GM21576 (cell line): ENCODE results near the gene KLK2.

Experiments used
- ATAC-seq: cut with Tn5 transposase; IDR thresholded peaks from one replicate; pipeline ENCODE4 v1.9.1; 2021; ENCODE audit warnings: mild to moderate bottlenecking, moderate library complexity; ENCODE audit not compliant: unreplicated experiment

Gene KLK2

DNA sequence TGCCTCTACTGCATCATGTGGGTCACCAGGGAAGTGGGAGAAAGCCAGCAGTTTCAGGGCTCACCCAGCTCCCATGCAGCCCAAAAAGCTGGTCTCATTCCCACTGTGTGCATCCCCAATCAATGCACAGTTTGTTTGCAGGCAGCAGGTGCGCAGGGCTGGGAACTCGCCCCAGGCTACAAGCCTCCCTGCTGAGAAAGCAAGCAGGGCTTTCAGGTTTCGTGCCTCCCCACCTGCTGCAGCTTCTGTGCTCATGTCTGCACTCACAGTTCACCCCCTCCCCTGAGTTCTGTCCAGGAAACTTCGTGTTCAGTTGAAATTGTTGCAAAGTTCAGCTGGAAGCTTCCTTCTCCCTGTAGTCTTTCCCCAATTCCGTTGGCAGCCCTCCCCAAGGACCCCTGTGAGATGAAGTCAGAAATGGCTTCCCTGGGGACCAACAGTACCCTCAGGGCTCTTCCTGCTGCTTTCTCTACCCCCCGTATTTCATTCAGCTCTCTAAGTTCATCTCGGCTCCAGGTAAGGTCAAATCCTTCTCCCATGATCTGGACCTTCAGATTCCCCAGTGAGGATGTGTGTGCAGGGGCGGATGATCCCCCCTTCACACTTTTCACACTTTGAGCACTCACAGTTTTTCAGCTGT lies 28.8 kb upstream of the KLK2 start:
- no peak for ATAC-seq

DNA sequence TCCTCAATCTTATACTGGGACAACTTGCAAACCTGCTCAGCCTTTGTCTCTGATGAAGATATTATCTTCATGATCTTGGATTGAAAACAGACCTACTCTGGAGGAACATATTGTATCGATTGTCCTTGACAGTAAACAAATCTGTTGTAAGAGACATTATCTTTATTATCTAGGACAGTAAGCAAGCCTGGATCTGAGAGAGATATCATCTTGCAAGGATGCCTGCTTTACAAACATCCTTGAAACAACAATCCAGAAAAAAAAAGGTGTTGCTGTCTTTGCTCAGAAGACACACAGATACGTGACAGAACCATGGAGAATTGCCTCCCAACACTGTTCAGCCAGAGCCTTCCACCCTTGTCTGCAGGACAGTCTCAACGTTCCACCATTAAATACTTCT lies 22.5 kb upstream of the KLK2 start:
- ATAC-seq: no peak

DNA sequence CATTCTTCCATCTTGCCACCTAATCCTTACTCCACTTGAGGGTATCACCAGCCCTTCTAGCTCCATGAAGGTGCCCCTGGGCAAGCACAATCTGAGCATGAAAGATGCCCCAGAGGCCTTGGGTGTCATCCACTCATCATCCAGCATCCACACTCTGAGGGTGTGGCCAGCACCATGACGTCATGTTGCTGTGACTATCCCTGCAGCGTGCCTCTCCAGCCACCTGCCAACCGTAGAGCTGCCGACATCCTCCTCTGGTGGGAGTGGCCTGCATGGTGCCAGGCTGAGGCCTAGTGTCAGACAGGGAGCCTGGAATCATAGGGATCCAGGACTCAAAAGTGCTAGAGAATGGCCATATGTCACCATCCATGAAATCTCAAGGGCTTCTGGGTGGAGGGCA lies 21.6 kb upstream of the KLK2 start:
- ATAC-seq: no peak

DNA sequence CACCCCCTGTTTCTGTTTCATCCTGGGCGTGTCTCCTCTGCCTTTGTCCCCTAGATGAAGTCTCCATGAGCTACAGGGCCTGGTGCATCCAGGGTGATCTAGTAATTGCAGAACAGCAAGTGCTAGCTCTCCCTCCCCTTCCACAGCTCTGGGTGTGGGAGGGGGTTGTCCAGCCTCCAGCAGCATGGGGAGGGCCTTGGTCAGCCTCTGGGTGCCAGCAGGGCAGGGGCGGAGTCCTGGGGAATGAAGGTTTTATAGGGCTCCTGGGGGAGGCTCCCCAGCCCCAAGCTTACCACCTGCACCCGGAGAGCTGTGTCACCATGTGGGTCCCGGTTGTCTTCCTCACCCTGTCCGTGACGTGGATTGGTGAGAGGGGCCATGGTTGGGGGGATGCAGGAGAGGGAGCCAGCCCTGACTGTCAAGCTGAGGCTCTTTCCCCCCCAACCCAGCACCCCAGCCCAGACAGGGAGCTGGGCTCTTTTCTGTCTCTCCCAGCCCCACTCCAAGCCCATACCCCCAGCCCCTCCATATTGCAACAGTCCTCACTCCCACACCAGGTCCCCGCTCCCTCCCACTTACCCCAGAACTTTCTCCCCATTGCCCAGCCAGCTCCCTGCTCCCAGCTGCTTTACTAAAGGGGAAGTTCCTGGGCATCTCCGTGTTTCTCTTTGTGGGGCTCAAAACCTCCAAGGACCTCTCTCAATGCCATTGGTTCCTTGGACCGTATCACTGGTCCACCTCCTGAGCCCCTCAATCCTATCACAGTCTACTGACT lies 18.4 kb upstream of the KLK2 start, which contains the start of gene KLK3:
Gene KLK3 (plus strand): TSS at position 280 of the 775 bp plus-strand sequence. CDS start 41 bp downstream, at position 321.
- ATAC-seq: no peak

DNA sequence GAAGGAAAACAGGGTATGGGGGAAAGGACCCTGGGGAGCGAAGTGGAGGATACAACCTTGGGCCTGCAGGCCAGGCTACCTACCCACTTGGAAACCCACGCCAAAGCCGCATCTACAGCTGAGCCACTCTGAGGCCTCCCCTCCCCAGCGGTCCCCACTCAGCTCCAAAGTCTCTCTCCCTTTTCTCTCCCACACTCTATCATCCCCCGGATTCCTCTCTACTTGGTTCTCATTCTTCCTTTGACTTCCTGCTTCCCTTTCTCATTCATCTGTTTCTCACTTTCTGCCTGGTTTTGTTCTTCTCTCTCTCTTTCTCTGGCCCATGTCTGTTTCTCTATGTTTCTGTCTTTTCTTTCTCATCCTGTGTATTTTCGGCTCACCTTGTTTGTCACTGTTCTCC lies 15.9 kb upstream of the KLK2 start:
- ATAC-seq: no peak

DNA sequence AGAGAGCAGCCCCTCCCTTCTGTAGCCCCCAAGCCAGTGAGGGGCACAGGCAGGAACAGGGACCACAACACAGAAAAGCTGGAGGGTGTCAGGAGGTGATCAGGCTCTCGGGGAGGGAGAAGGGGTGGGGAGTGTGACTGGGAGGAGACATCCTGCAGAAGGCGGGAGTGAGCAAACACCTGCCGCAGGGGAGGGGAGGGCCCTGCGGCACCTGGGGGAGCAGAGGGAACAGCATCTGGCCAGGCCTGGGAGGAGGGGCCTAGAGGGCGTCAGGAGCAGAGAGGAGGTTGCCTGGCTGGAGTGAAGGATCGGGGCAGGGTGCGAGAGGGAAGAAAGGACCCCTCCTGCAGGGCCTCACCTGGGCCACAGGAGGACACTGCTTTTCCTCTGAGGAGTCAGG lies 14.4 kb upstream of the KLK2 start:
- ATAC-seq: no peak

DNA sequence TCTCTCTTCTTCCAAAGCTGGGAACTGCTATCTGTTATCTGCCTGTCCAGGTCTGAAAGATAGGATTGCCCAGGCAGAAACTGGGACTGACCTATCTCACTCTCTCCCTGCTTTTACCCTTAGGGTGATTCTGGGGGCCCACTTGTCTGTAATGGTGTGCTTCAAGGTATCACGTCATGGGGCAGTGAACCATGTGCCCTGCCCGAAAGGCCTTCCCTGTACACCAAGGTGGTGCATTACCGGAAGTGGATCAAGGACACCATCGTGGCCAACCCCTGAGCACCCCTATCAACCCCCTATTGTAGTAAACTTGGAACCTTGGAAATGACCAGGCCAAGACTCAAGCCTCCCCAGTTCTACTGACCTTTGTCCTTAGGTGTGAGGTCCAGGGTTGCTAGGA lies 13.4 kb upstream of the KLK2 start:
- ATAC-seq: no peak

DNA sequence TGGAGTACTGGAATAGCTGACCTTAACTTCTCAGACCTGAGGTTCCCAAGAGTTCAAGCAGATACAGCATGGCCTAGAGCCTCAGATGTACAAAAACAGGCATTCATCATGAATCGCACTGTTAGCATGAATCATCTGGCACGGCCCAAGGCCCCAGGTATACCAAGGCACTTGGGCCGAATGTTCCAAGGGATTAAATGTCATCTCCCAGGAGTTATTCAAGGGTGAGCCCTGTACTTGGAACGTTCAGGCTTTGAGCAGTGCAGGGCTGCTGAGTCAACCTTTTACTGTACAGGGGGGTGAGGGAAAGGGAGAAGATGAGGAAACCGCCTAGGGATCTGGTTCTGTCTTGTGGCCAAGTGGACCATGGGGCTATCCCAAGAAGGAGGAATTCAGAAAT lies 12.2 kb upstream of the KLK2 start:
- no peak for ATAC-seq

DNA sequence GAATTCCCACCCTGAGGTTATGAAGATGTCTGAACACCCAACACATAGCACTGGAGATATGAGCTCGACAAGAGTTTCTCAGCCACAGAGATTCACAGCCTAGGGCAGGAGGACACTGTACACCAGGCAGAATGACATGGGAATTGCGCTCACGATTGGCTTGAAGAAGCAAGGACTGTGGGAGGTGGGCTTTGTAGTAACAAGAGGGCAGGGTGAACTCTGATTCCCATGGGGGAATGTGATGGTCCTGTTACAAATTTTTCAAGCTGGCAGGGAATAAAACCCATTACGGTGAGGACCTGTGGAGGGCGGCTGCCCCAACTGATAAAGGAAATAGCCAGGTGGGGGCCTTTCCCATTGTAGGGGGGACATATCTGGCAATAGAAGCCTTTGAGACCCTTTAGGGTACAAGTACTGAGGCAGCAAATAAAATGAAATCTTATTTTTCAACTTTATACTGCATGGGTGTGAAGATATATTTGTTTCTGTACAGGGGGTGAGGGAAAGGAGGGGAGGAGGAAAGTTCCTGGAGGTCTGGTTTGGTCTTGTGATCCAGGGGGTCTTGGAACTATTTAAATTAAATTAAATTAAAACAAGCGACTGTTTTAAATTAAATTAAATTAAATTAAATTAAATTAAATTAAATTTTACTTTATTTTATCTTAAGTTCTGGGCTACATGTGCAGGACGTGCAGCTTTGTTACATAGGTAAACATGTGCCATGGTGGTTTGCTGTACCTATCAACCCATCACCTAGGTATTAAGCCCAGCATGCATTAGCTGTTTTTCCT lies 11.5 kb upstream of the KLK2 start:
- no peak for ATAC-seq

DNA sequence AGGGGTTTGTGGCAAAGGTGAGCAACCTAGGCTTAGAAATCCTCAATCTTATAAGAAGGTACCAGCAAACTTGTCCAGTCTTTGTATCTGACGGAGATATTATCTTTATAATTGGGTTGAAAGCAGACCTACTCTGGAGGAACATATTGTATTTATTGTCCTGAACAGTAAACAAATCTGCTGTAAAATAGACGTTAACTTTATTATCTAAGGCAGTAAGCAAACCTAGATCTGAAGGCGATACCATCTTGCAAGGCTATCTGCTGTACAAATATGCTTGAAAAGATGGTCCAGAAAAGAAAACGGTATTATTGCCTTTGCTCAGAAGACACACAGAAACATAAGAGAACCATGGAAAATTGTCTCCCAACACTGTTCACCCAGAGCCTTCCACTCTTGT lies 3.8 kb upstream of the KLK2 start:
- ATAC-seq: no peak

DNA sequence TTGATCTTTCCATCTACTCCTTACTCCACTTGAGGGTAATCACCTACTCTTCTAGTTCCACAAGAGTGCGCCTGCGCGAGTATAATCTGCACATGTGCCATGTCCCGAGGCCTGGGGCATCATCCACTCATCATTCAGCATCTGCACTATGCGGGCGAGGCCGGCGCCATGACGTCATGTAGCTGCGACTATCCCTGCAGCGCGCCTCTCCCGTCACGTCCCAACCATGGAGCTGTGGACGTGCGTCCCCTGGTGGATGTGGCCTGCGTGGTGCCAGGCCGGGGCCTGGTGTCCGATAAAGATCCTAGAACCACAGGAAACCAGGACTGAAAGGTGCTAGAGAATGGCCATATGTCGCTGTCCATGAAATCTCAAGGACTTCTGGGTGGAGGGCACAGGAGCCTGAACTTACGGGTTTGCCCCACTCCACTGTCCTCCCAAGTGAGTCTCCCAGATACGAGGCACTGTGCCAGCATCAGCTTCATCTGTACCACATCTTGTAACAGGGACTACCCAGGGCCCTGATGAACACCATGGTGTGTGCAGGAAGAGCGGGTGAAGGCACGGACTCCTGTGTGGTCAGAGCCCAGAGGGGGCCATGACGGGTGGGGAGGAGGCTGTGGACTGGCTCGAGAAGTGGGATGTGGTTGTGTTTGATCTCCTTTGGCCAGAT lies 2.7 kb upstream of the KLK2 start:
- ATAC-seq: no peak

DNA sequence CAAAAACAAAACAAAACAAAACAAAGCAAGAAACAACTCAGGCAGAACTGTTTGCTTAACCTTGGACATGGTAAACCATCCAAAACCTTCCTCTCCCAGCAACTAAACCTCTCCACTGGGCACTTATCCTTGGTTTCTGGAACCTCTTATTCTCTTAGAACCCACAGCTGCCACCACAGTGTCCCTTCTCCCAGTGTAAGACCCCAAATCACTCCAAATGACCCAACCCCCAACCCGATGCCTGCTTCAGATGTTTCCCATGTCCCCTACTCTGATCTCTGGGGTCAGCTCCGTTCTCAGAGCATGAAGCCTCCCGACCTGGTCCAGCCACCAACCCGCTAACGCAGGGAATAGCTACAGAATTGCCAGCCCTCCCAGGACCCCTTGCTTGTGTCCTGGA lies 972 bp downstream of the KLK2 start:
- no peak for ATAC-seq

DNA sequence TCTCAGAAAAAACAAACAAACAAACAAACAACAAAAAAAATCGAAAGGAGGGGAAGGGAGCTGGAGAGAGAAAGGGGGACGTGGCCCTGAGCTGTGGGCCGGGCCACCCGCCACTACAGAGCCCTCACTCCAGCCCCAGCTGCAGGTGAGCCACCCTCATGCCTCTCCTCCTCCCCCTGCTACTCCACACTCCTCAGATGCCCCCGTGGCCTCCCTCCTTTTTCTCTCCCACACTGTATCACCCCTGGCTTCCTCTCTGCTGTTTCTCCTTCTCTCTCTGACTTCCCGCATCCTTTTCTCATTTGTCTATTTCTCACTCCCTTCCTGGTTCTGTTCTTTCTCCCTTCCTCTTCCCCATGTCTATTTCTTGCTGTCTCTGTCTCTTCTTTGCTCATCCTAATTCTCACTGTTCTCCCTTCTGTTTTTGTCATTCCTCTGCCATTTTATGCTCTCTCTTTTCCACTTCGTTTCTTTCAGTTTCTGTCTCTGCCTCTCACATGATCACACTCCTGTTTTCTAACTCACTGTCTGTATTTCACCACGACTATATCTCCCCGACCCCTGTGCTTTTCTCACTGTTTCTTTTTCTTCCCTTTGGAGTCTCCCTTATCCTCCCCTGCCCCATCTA lies 2.7 kb downstream of the KLK2 start:
- no peak for ATAC-seq

DNA sequence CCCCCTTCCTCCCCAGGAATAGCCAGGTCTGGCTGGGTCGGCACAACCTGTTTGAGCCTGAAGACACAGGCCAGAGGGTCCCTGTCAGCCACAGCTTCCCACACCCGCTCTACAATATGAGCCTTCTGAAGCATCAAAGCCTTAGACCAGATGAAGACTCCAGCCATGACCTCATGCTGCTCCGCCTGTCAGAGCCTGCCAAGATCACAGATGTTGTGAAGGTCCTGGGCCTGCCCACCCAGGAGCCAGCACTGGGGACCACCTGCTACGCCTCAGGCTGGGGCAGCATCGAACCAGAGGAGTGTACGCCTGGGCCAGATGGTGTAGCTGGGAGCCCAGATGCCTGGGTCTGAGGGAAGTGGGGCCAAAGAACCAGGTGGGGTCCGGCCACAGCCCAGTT lies 3.2 kb downstream of the KLK2 start:
- ATAC-seq: no peak

DNA sequence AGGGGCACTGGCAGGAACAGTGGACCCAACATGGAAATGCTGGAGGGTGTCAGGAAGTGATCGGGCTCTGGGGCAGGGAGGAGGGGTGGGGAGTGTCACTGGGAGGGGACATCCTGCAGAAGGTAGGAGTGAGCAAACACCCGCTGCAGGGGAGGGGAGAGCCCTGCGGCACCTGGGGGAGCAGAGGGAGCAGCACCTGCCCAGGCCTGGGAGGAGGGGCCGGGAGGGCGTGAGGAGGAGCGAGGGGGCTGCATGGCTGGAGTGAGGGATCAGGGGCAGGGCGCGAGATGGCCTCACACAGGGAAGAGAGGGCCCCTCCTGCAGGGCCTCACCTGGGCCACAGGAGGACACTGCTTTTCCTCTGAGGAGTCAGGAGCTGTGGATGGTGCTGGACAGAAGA lies 4.1 kb downstream of the KLK2 start:
- ATAC-seq: no peak

DNA sequence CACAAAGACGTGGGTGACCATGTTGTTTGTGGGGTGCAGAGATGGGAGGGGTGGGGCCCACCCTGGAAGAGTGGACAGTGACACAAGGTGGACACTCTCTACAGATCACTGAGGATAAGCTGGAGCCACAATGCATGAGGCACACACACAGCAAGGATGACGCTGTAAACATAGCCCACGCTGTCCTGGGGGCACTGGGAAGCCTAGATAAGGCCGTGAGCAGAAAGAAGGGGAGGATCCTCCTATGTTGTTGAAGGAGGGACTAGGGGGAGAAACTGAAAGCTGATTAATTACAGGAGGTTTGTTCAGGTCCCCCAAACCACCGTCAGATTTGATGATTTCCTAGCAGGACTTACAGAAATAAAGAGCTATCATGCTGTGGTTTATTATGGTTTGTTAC lies 5.6 kb downstream of the KLK2 start:
- ATAC-seq: no peak

DNA sequence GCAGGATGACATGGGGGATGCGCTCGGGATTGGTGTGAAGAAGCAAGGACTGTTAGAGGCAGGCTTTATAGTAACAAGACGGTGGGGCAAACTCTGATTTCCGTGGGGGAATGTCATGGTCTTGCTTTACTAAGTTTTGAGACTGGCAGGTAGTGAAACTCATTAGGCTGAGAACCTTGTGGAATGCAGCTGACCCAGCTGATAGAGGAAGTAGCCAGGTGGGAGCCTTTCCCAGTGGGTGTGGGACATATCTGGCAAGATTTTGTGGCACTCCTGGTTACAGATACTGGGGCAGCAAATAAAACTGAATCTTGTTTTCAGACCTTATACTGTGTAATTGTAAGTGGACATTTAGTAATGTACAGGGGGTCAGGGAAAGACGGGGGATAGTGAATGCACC lies 7.0 kb downstream of the KLK2 start:
- ATAC-seq: no peak

DNA sequence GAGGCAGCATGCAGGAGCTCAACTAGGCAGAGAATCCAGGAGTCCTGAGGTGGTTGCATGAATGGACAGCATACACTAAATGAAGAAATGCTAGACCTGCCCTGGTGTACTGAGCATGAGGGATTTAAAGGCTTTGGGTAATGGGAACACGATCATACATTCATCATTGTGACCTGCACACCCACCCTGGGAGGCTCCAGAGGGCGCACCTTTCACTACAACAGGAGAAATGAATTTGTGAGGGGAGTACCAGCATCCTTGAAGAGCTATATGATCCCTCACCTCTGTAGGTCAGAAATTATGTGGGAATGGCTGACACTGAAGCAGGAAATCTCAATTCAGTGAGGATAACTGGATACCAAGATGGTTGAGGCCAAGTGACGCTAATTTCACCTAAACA lies 8.9 kb downstream of the KLK2 start:
- ATAC-seq: no peak

DNA sequence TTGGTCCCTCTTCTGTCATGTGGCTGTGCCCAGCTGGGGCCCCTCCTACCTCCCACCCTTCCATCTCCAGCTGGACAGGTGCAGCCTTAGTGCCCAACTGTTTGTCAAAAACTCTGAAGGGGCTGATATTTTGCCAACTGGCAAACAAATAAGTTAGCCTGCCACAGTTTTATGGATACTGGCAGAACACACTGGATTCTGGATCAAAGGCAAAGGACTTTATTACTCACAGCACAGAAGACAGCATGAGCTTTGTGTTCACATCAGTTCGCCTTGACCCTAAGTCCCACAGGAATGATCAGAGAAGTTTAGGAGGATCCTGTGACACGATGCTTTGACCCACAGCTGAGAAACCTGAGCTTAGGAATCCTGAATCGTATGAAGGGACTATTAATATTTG lies 16.4 kb downstream of the KLK2 start:
- no peak for ATAC-seq

DNA sequence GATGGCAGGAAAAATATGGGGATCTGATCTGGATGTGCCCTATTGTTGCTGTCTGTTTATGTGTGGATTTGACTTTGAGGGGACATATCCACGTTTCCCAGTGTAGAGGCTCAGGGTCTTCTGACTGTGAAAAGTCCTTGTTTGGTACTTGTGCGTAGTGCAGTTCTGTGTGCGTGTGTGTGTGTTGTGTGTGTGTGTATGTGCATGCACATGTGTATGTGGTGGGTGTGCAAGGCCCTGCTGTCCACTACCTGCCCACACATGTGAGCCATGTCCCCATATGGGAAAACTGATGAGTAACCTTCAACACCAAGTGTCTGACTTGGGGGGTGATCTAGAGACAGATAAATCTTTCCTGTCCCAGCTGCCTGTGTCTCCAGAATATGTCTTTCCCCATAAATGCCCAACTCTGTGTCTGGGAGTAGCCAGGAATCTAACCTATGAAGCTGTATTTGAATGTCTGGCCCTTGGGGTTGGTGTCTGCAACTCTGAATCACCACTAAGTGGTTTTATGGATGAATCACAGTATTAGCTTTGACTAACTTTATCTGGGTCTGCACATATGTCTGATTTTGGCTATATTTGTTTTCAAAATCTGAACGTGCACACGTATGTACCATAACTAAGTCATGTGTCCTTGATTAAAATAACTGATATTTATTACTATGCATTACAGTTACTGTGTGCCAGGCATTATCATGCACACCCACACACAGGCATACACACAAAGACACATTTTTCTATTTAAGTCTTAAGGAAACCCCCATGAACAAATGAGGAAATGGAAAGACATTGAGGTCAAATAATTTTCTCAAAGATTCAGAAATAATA lies 17.4 kb downstream of the KLK2 start:
- ATAC-seq: no peak
